GM21825 (cell line): ENCODE results near the gene METRNL.

Experiments used
- ATAC-seq: cut with Tn5 transposase; IDR thresholded peaks from one replicate; pipeline ENCODE4 v1.9.1; 2021; ENCODE audit warnings: mild to moderate bottlenecking, moderate library complexity; ENCODE audit not compliant: unreplicated experiment

METRNL gene

GRCh38 chr17:83103943-83104311 lies 24.5 kb downstream of the METRNL start:
- ATAC-seq, result no peak

GRCh38 chr17:83104577-83105505 lies 25.4 kb downstream of the METRNL start:
- no peak for ATAC-seq

GRCh38 chr17:83105512-83105911 lies 26.1 kb downstream of the METRNL start:
- no peak for ATAC-seq

- ATAC-seq, result no peak
Measured at GRCh38 chr17:83106056-83106588, 26.7 kb downstream of the METRNL start.

- no peak for ATAC-seq
Measured at GRCh38 chr17:83106913-83107655, 27.7 kb downstream of the METRNL start.

GRCh38 chr17:83107656-83108048 lies 28.2 kb downstream of the METRNL start:
- no peak for ATAC-seq

- no peak for ATAC-seq
Measured at GRCh38 chr17:83108709-83109108, 29.3 kb downstream of the METRNL start.

GRCh38 chr17:83109386-83109785 lies 30.0 kb downstream of the METRNL start:
- no peak for ATAC-seq

- no peak for ATAC-seq
Measured at GRCh38 chr17:83109793-83110645, 30.6 kb downstream of the METRNL start.

- no peak for ATAC-seq
Measured at GRCh38 chr17:83110735-83111134, 31.3 kb downstream of the METRNL start.

GRCh38 chr17:83111516-83112282 lies 32.3 kb downstream of the METRNL start:
- ATAC-seq, result no peak

GRCh38 chr17:83113381-83113780 lies 34.0 kb downstream of the METRNL start:
- no peak for ATAC-seq

- no peak for ATAC-seq
Measured at GRCh38 chr17:83113792-83114191, 34.4 kb downstream of the METRNL start.

GRCh38 chr17:83114706-83115105 lies 35.3 kb downstream of the METRNL start:
- ATAC-seq, result no peak

GRCh38 chr17:83115202-83115651 lies 35.8 kb downstream of the METRNL start:
- ATAC-seq, result no peak

GRCh38 chr17:83115832-83116231 lies 36.4 kb downstream of the METRNL start:
- no peak for ATAC-seq

- no peak for ATAC-seq
Measured at GRCh38 chr17:83116311-83116771, 36.9 kb downstream of the METRNL start.

GRCh38 chr17:83116783-83117555 lies 37.6 kb downstream of the METRNL start:
- ATAC-seq, result no peak

GRCh38 chr17:83117583-83117982 lies 38.2 kb downstream of the METRNL start:
- ATAC-seq, result no peak
